ENCODE data around the gene CAMLG.
"Not testable (repeated sequence)": the region's sequence is repeated elsewhere in the genome, so short reads cannot be mapped to it uniquely, and the experiment has no call there.

DNA sequence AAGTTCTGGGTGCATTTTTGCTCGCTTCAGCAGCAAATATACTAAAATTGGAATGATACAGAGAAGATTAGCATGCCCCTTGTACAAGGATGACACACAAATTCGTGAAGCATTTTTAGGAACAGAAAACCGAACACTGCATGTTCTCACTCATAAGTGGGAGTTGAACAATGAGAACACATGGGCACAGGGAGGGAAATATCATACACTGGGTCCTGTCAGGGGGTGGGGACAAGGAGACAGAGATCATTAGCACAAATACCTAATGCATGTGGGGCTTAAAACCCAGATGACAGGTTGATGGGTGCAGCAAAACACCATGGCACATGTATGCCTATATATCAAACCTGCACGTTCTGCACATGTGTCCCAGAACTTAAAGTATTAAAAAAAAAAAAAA lies 22.9 kb upstream of the CAMLG start:
- not testable (repeated sequence) for TF ChIP-seq CTCF, EP300 (IDR thresholded peaks at IDR 0.05)
